DOHH2 (cell line): ENCODE data around the gene NAALADL2.

ENCODE experiments used
- EZH2phosphoT487 ChIP-seq: fragments of 200-600 bp; sonication (generic); IDR thresholded peaks from 2 replicates; pipeline ENCODE4 v1.6.1; 2017; ENCODE audit warnings: borderline replicate concordance, mild to moderate bottlenecking, antibody characterized with exemption, low read length, moderate library complexity, mixed read lengths
- TF ChIP-seq, protein P1 (sequence below): fragments of 200-600 bp; sonication (generic); IDR thresholded peaks from one replicate; pipeline ENCODE4 v1.5.1; 2014; ENCODE audit warnings: antibody characterized with exemption, mild to moderate bottlenecking, low read depth, low read length; ENCODE audit not compliant: poor library complexity, severe bottlenecking

GRCh38 chr3:175648899-175649298 is 789.8 kb downstream of the NAALADL2 start:
- TF ChIP-seq, protein P1, sequence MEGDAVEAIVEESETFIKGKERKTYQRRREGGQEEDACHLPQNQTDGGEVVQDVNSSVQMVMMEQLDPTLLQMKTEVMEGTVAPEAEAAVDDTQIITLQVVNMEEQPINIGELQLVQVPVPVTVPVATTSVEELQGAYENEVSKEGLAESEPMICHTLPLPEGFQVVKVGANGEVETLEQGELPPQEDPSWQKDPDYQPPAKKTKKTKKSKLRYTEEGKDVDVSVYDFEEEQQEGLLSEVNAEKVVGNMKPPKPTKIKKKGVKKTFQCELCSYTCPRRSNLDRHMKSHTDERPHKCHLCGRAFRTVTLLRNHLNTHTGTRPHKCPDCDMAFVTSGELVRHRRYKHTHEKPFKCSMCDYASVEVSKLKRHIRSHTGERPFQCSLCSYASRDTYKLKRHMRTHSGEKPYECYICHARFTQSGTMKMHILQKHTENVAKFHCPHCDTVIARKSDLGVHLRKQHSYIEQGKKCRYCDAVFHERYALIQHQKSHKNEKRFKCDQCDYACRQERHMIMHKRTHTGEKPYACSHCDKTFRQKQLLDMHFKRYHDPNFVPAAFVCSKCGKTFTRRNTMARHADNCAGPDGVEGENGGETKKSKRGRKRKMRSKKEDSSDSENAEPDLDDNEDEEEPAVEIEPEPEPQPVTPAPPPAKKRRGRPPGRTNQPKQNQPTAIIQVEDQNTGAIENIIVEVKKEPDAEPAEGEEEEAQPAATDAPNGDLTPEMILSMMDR: no peak
- no peak for TF ChIP-seq EZH2phosphoT487
